Hepatocyte (in vitro differentiated cells): ENCODE results near the gene RHEBL1.

ENCODE experiments used
- EZH2 ChIP-seq: fragments of 200-600 bp; sonication (generic); IDR thresholded peaks from 2 replicates; pipeline ENCODE4 v1.6.1; 2016; ENCODE audit warnings: antibody characterized with exemption, mild to moderate bottlenecking, borderline replicate concordance
- EZH2phosphoT487 ChIP-seq: fragments of 200-600 bp; sonication (generic); IDR thresholded peaks from one replicate; pipeline ENCODE4 v1.6.1; 2018; ENCODE audit warnings: antibody characterized with exemption, mild to moderate bottlenecking, low read depth, moderate library complexity; ENCODE audit not compliant: unreplicated experiment, severe bottlenecking
- TF ChIP-seq, protein P1 (sequence below): fragments of 200-600 bp; sonication (generic); IDR thresholded peaks from 2 replicates; pipeline ENCODE4 v1.5.1; 2016; ENCODE audit warnings: antibody characterized with exemption, mild to moderate bottlenecking; ENCODE audit not compliant: poor library complexity

DNA sequence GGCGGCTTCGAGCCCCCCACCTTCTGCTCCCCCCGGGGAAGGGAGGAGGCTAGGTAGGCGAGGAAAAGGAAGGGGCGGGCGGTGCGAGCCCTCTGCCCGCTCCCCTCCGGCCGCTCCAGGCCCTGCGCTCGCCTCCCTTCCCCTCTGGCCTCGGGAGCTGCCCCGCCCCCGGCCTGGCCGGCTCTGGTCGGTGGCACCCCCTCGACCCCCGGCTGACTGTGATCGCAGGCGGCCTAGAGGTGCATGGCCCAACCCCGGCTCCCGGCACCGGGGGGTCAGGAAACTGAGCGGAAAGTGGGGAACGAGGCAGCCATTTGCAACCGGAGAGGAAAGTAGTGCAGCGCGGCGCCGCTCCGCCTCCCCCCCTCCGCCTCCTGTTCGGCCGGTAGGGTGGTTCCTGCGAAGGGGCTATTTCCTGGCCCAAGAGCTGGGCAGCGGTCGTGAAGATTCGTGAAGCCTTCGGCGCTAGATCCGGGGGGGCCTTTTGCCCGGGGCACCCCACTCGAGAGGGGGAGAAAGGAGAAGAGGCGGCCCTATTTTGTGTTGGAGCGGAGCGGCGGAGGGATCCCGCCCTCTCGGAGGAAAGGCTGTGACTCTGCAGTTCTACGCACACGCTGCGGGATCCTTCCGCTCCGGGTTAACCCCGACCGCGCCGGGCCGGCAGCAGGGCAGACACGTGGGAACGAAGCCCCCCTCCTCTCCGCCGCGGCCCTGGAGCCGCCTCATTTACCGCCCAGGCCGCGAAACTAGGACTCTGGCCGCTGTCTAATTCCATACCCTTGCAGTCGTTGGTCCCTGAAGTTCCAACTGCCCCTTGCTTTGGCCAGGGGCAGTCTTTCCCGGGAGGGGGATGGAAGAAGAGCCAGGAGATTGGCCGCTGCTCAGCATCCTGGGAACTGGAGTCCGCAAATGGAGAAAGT, 9.3 kb downstream of the RHEBL1 start, which contains the start of gene KMT2D:
- TF ChIP-seq, protein P1, sequence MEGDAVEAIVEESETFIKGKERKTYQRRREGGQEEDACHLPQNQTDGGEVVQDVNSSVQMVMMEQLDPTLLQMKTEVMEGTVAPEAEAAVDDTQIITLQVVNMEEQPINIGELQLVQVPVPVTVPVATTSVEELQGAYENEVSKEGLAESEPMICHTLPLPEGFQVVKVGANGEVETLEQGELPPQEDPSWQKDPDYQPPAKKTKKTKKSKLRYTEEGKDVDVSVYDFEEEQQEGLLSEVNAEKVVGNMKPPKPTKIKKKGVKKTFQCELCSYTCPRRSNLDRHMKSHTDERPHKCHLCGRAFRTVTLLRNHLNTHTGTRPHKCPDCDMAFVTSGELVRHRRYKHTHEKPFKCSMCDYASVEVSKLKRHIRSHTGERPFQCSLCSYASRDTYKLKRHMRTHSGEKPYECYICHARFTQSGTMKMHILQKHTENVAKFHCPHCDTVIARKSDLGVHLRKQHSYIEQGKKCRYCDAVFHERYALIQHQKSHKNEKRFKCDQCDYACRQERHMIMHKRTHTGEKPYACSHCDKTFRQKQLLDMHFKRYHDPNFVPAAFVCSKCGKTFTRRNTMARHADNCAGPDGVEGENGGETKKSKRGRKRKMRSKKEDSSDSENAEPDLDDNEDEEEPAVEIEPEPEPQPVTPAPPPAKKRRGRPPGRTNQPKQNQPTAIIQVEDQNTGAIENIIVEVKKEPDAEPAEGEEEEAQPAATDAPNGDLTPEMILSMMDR: peak; percentile 21
- TF ChIP-seq EZH2 (no peak), EZH2phosphoT487 (no peak)
